K562 (cell line): Measurements from ENCODE around the gene RUNX3. TPM values are rescaled to one million over a fixed set of nuclear protein-coding genes. Genes with fewer than 3 reads are reported as not detected.

Source experiments
- ATAC-seq: fragments of 200-7000 bp; cut with Tn5 transposase; 3 replicates; pipeline ENCODE4 v1.9.1; 2020; ENCODE audit warnings: moderate library complexity
- BruUV-seq: library from RNA; stranded (reverse); fragments of 400-500 nt; replicated peaks from 2 replicates; lab custom pipeline; 2021; lab: Mats Ljungman, UMichigan
- CTCF ChIA-PET: fragments of 300-600 bp; formaldehyde crosslinking; extraction: SDS; loops from one replicate; lab custom pipeline; 2021; ENCODE audit warnings: low intra/inter-chr PET ratio; lab: Yijun Ruan, JAX
- POLR2A ChIA-PET: fragments of 300-600, 350-650 bp; sonication (Branson Sonifier 250); formaldehyde crosslinking; extraction: SDS; loops from one replicate; lab custom pipeline; 2021; ENCODE audit warnings: antibody characterized with exemption, inconsistent platforms; lab: Yijun Ruan, JAX
- DNase-seq, 4 experiments: peaks; one replicate each; pipeline versions ENCODE4 v3.0.0 to v3.0.0-alpha.2; 2011 to 2018; ENCODE audit warnings: low spot score in 3 of 4, mixed read lengths in 3 of 4; ENCODE audit errors: extremely low read depth in 1 of 4
- FAIRE-seq: peaks from 2 replicates; lab custom pipeline; 2011; peaks lifted over from hg19 to GRCh38; lab: Jason Lieb, UNC
- H2AFZ ChIP-seq: 2 replicates; pipeline ENCODE4 v1.6.0; 2011; ENCODE audit warnings: low read depth, low read length, control low read depth, inconsistent platforms
- H3K27ac ChIP-seq: fragments of 200-600 bp; 3 replicates; pipeline ENCODE4 v1.8.0; 2011; ENCODE audit warnings: low read depth, mild to moderate bottlenecking, control low read depth, inconsistent platforms, low read length, moderate library complexity, mixed read lengths; ENCODE audit errors: extremely low read depth
- H3K27me3 ChIP-seq, 2 experiments: fragments of 300-600 bp in 1 of 2; 2 replicates in 1 of 2; 3 replicates in 1 of 2; pipeline versions ENCODE4 v1.6.0 to v1.8.0; 2011; ENCODE audit warnings: inconsistent platforms in 2 of 2, low read length in 2 of 2, mild to moderate bottlenecking in 1 of 2, mixed read lengths in 1 of 2, moderate library complexity in 1 of 2; ENCODE audit not compliant: control insufficient read depth in 2 of 2, insufficient read depth in 2 of 2
- H3K36me3 ChIP-seq: fragments of 300-600 bp; 3 replicates; pipeline ENCODE4 v1.8.0; 2011; ENCODE audit warnings: mild to moderate bottlenecking, low read length, inconsistent platforms; ENCODE audit not compliant: control insufficient read depth, insufficient read depth
- H3K4me1 ChIP-seq, 2 experiments: fragments of 200-600 bp in 1 of 2; replicated peaks in 1 of 2; 2 replicates in 1 of 2; 3 replicates in 1 of 2; pipeline versions ENCODE4 v1.5.1 to v1.8.0; 2011; ENCODE audit warnings: inconsistent platforms in 2 of 2, low read length in 2 of 2, mild to moderate bottlenecking in 1 of 2, mixed read lengths in 1 of 2, moderate library complexity in 1 of 2; ENCODE audit not compliant: control insufficient read depth in 2 of 2, insufficient read depth in 2 of 2
- H3K4me2 ChIP-seq: 2 replicates; pipeline ENCODE4 v1.6.1; 2011; ENCODE audit warnings: low read length, control low read depth, inconsistent platforms, mixed read lengths; ENCODE audit not compliant: insufficient read depth
- H3K4me3 ChIP-seq: fragments of 200-600 bp; sonication (generic), shearing (Covaris generic); 2 replicates; pipeline ENCODE4 v1.5.1; 2016; ENCODE audit warnings: control low read depth, inconsistent platforms
- H3K79me2 ChIP-seq: fragments of 200-600 bp; 3 replicates; pipeline ENCODE4 v1.8.0; 2011; ENCODE audit warnings: low read length, inconsistent platforms; ENCODE audit not compliant: control insufficient read depth, insufficient read depth
- H3K9ac ChIP-seq, 2 experiments: 2 replicates each; pipeline versions ENCODE4 v1.6.0 to v1.6.1; 2011; ENCODE audit warnings: low read depth in 2 of 2, low read length in 2 of 2, control low read depth in 1 of 2, inconsistent platforms in 1 of 2, mild to moderate bottlenecking in 1 of 2, mixed read lengths in 1 of 2; ENCODE audit not compliant: insufficient read depth in 1 of 2
- H3K9me1 ChIP-seq: one replicate; pipeline ENCODE4 v1.6.0; 2011; ENCODE audit warnings: inconsistent platforms, mild to moderate bottlenecking, low read length, moderate library complexity; ENCODE audit not compliant: control insufficient read depth, insufficient read depth
- H3K9me3 ChIP-seq: replicated peaks from 2 replicates; pipeline ENCODE4 v1.5.1; 2011; ENCODE audit warnings: low read depth, low read length, inconsistent platforms; ENCODE audit not compliant: control insufficient read depth, insufficient read depth
- H4K20me1 ChIP-seq: replicated peaks from 2 replicates; pipeline ENCODE4 v1.6.1; 2011; ENCODE audit warnings: low read length, inconsistent platforms, mixed read lengths; ENCODE audit not compliant: control insufficient read depth, insufficient read depth
- CBX8 ChIP-seq: fragments of 200-600 bp; sonication (generic); IDR thresholded peaks from 2 replicates; pipeline ENCODE4 v1.6.1; 2012; ENCODE audit warnings: borderline replicate concordance, mixed run types, low read depth, mild to moderate bottlenecking, moderate library complexity, mixed read lengths, low read length, control low read depth, inconsistent platforms; ENCODE audit not compliant: poor library complexity, severe bottlenecking; ENCODE audit errors: extremely low read depth
- ZNF696 ChIP-seq: fragments of 250-450 bp; sonication (Bioruptor Pico); conservative IDR thresholded peaks from 2 replicates; pipeline ENCODE4 v1.4.0; 2020; ENCODE audit warnings: mild to moderate bottlenecking, moderate library complexity
- WGBS: fragments of 100-300 bp; shearing (Covaris generic); methylation state at CpG from one replicate; pipeline ENCODE4 v1.1.6; 2016; ENCODE audit warnings: low coverage, mixed read lengths; ENCODE audit not compliant: insufficient coverage; ENCODE audit errors: missing lambda C conversion rate; 5-methylcytosine and 5-hydroxymethylcytosine counted together
- in situ Hi-C: fragments of 300-500 bp; cut with MboI; formaldehyde crosslinking; loops from 4 replicates; pipeline ENCODE4 v1.15.0; 2018; ENCODE audit warnings: inconsistent platforms, mixed read lengths
- intact Hi-C: fragments of 100-400 bp; cut with micrococcal nuclease; formaldehyde crosslinking; loops from 2 replicates; pipeline ENCODE4 v1.14.2; 2022
- polyA plus RNA-seq, 8 experiments: library from polyadenylated mRNA; depleted of rRNA in 4 of 8; stranded (reverse) in 5 of 8; unstranded in 3 of 8; fragments of >200 nt; fragmentation: Nextera tagmentation in 2 of 8; fragmentation: Illumina TruSeq in 1 of 8; extraction: Ambion mirVana in 2 of 8; extraction: Trizol in 1 of 8; gene quantifications; 2 replicates each; pipeline versions ENCODE4 v1.2.1 to v1.2.3, GENCODE V29; 2011 to 2014; ENCODE audit warnings: inconsistent platforms in 1 of 8, missing spikeins in 1 of 8
- total RNA-seq, 7 experiments: library from RNA; depleted of rRNA in 6 of 7; stranded (reverse); fragments of >200 nt in 6 of 7; fragmentation: Illumina TruSeq in 2 of 7; extraction: Trizol in 2 of 7; gene quantifications; 2 replicates each; pipeline versions ENCODE4 v1.2.1 to v1.2.3, GENCODE V29; 2011 to 2021; ENCODE audit warnings: low replicate concordance in 1 of 7
- TF ChIP-seq, protein P1 (sequence below): fragments of 450-650 bp; formaldehyde crosslinking; IDR thresholded peaks from 2 replicates; pipeline ENCODE4 v1.4.0; 2022; ENCODE audit warnings: missing genetic modification characterization
- TF ChIP-seq, protein P2 (sequence below), 2 experiments: fragments of 450-650 bp in 1 of 2; sonication (generic) in 1 of 2; formaldehyde crosslinking in 1 of 2; IDR thresholded peaks in 1 of 2; conservative IDR thresholded peaks in 1 of 2; 2 replicates each; pipeline versions ENCODE4 v1.6.1 to v1.8.1; 2016 to 2023; ENCODE audit warnings: mild to moderate bottlenecking in 2 of 2, moderate library complexity in 2 of 2, inconsistent platforms in 1 of 2, missing genetic modification reagents in 1 of 2
- TF ChIP-seq, protein P3 (sequence below): fragments of 250-450 bp; sonication (Bioruptor Pico); IDR thresholded peaks from 2 replicates; pipeline ENCODE4 v1.9.0; 2021; ENCODE audit warnings: mild to moderate bottlenecking, inconsistent platforms

Gene RUNX3
- total and polyA plus RNA-seq, 9 of the 15 experiments (the other 6 are each of a cell fraction or from before 2014, with no cell fraction given): 0.01 to 0.64 (median 0.09) TPM

DNA sequence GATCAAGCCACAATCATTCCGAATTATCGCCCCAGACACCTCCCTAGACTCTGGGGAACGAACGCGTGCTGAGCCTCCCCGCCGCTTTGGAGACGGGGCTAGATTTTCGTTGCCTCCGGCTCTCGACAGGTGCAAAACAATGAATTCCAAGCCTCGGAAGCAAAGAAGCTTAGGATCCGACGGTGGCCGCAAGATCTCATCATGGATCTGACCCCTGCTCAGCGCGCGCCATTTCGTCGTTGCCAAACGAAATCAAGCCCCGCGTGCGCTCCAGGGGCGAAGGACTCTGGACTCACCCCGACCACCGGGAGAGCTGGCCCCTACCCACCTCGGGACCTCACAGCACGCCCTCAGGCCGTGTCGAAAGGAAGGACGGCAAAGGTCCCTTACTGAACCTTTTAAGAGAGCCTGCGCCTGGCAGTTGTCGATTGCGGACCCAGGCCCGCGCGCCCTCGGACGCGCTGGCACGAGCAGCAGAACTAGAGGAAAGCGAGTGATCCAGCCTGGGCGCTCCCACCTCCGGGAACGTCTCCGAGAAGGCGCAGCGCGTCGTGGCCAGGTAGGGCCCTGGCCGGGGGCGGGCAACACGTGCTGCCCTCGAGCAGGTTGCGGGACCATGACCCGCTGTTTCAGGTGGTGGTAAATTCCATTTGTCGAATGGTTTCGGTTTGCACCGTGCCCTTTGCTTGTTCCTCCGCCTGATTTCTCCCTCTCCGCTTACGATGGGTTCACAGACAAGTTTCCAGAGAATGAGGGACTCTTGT, 1.6 kb upstream of the RUNX3 start:
- Histone ChIP-seq H3K4me2 (no peak overlapping the region), H3K27ac (no peak overlapping the region), H3K9ac (no peak overlapping the region), H3K9me3 (no peaks in the 10 kb centered on the region), H3K4me1 (peaks cover 0 to 34% of the 10 kb centered on the region in 2 experiments; a peak in 2 of 5 replicates), H4K20me1 (peaks cover 19% of the 10 kb centered on the region), H2AFZ (no peak overlapping the region), H3K79me2 (no peaks in the 10 kb centered on the region)
- FAIRE-seq: no peak
- POLR2A ChIA-PET: interaction anchor here (0.7 to 1.1 kb wide), 3 partner anchors 10 to 106 kb away, joined by 3 to 5 read pairs (median 4); no protein-coding TSS in a partner anchor
- no TSS peak for BruUV-seq
- WGBS: 44% methylated on average over 60 of the region's 63 CpGs
- TF ChIP-seq, protein P1, sequence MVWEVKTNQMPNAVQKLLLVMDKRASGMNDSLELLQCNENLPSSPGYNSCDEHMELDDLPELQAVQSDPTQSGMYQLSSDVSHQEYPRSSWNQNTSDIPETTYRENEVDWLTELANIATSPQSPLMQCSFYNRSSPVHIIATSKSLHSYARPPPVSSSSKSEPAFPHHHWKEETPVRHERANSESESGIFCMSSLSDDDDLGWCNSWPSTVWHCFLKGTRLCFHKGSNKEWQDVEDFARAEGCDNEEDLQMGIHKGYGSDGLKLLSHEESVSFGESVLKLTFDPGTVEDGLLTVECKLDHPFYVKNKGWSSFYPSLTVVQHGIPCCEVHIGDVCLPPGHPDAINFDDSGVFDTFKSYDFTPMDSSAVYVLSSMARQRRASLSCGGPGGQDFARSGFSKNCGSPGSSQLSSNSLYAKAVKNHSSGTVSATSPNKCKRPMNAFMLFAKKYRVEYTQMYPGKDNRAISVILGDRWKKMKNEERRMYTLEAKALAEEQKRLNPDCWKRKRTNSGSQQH (CRISPR knock-in tag): no peak
- TF ChIP-seq ZNF696 (CRISPR knock-in tag) (no peak), CBX8 (peak; percentile 86)
- TF ChIP-seq, protein P2, sequence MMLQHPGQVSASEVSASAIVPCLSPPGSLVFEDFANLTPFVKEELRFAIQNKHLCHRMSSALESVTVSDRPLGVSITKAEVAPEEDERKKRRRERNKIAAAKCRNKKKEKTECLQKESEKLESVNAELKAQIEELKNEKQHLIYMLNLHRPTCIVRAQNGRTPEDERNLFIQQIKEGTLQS (IDR thresholded peaks at IDR 0.05): no peak
- TF ChIP-seq, protein P2 (CRISPR knock-in tag; conservative IDR thresholded peaks at IDR 0.05): no peak
- TF ChIP-seq, protein P3, sequence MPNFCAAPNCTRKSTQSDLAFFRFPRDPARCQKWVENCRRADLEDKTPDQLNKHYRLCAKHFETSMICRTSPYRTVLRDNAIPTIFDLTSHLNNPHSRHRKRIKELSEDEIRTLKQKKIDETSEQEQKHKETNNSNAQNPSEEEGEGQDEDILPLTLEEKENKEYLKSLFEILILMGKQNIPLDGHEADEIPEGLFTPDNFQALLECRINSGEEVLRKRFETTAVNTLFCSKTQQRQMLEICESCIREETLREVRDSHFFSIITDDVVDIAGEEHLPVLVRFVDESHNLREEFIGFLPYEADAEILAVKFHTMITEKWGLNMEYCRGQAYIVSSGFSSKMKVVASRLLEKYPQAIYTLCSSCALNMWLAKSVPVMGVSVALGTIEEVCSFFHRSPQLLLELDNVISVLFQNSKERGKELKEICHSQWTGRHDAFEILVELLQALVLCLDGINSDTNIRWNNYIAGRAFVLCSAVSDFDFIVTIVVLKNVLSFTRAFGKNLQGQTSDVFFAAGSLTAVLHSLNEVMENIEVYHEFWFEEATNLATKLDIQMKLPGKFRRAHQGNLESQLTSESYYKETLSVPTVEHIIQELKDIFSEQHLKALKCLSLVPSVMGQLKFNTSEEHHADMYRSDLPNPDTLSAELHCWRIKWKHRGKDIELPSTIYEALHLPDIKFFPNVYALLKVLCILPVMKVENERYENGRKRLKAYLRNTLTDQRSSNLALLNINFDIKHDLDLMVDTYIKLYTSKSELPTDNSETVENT (CRISPR knock-in tag): no peak
- TF ChIP-seq, all 486 proteins: peak for 1
- CTCF ChIA-PET: interaction anchor here (0.6 to 2.2 kb wide), 5 partner anchors 101 to 1230 kb away, joined by 3 to 20 read pairs (median 5); no protein-coding TSS in a partner anchor
- H3K36me3 ChIP-seq: no peaks in the 10 kb centered on the region
- DNase-seq: no peak
- no peak overlapping the region for H3K4me3 ChIP-seq
- in situ Hi-C loops (loop anchor here (5.0 kb wide), 1 partner anchor 171 kb away; no protein-coding TSS in a partner anchor), intact Hi-C loops (loop anchor here (2.0 to 5.0 kb wide), 2 partner anchors 106 to 169 kb away; no protein-coding TSS in a partner anchor)
- H3K9me1 ChIP-seq: no peaks in the 10 kb centered on the region
- ATAC-seq: no peak
- peaks cover 62 to 94% of the 10 kb centered on the region in 2 experiments for H3K27me3 ChIP-seq
